Measurements from ENCODE around the gene SBNO2. TPM values are rescaled to one million over a fixed set of nuclear protein-coding genes. Genes with fewer than 3 reads are reported as not detected.
"Not testable (repeated sequence)": the region's sequence is repeated elsewhere in the genome, so short reads cannot be mapped to it uniquely, and the experiment has no call there.

SBNO2 gene
- total RNA-seq, 1 donor from 2014 or later, result 3.3 TPM

DNA sequence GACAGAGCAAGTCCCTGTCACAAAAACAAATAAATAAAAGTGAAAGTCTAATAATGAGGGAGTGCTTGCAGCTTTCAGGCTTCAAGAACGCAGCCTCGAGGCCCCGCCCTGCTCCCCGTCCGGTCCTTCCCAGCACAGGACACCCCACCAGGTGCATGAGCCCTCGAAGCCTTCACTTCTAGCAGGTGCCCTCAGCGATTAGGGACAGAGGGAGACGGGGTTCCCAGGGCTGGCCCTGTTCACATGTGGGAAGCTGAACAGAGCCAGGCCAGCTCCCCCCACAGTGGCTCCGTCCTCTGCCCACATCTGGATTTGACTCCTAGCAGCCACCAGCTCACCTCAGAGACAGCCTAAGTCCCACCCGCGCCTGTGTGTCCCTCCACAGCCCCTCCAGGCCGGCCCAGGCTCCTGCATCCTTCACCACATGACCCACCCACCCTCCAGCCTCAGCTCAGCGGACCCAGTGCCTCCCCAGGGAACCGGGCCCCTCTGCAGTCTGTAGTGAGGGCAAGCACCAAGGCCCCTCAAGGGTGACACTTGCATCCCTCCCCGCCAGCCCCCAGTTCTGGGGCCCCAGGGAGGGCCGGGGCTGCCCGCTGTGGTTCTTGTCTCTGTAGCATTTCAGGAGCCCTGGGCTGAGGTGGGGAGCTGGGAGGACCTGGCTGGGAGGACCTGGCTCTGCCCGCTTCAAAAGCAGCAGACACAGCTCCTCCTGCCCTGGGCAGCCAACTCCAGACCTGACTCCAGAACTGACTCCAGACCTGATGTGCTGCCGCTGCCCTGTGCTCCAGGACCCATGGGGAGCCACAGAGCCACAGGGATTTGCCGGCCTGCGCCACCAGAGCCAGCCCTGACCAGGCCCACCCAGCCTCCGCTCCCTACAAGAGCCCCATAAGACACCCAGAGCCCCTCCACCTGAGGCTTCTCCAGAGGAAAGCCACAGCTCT lies 43.0 kb downstream of the SBNO2 start:
- Histone ChIP-seq H3K27me3 (no peaks in the 10 kb centered on the region), H3K27ac (no peak overlapping the region), H3K9me3 (ENCODE audit: low read depth) (no peaks in the 10 kb centered on the region), H3K4me2 (peak overlapping the region; percentile 80), H3K79me2 (ENCODE audit: low read depth) (no peaks in the 10 kb centered on the region), H3K4me3 (peak overlapping the region; percentile 43), H3F3A (ENCODE audit: low read depth) (peaks cover 15% of the 10 kb centered on the region), H2AFZ (replicated peaks) (no peak overlapping the region), H3K9ac (no peak overlapping the region), H3K36me3 (no peaks in the 10 kb centered on the region), H3K4me1 (peaks cover 19% of the 10 kb centered on the region), H4K20me1 (ENCODE audit: low read depth) (peaks cover 16% of the 10 kb centered on the region)
- Mint-ChIP-seq H3K9me3 (no peaks in the 10 kb centered on the region), H3K36me3 (no peaks in the 10 kb centered on the region), H3K27me3 (ENCODE audit: insufficient read depth, low read depth) (peaks cover 2% of the 10 kb centered on the region), H3K4me1 (no peaks in the 10 kb centered on the region), H3K4me3 (peak overlapping the region; percentile 55), H3K27ac (no peak overlapping the region)
- TF ChIP-seq, protein P1, sequence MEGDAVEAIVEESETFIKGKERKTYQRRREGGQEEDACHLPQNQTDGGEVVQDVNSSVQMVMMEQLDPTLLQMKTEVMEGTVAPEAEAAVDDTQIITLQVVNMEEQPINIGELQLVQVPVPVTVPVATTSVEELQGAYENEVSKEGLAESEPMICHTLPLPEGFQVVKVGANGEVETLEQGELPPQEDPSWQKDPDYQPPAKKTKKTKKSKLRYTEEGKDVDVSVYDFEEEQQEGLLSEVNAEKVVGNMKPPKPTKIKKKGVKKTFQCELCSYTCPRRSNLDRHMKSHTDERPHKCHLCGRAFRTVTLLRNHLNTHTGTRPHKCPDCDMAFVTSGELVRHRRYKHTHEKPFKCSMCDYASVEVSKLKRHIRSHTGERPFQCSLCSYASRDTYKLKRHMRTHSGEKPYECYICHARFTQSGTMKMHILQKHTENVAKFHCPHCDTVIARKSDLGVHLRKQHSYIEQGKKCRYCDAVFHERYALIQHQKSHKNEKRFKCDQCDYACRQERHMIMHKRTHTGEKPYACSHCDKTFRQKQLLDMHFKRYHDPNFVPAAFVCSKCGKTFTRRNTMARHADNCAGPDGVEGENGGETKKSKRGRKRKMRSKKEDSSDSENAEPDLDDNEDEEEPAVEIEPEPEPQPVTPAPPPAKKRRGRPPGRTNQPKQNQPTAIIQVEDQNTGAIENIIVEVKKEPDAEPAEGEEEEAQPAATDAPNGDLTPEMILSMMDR (IDR thresholded peaks at IDR 0.05), result no peak
- no peak for TF ChIP-seq EZH2phosphoT487 (IDR thresholded peaks at IDR 0.05)
- TF ChIP-seq EZH2 (IDR thresholded peaks at IDR 0.05), result no peak
- DNase-seq (ENCODE audit: low spot score), result no peak

DNA sequence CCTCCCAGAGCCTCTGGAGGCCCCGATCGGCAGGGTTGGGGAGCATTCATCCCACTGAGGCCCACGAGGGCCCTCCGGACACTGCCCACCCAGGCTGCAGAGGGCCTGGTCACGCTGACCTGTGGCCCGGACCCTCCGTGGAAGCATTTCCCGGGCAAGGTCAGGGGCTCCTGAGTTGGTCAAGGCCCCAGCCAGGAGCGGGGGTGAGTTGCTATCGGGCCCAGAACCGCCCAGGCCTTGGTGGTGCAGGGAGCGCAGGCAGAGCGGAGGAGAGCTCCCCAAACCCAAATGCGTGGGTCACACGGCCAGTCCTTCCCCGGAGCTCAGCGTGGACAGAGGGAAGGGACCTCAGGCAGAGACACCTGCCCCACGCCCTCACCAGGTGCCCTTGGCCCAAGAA lies 44.5 kb downstream of the SBNO2 start:
- Mint-ChIP-seq H3K4me3 (no peak overlapping the region), H3K9me3 (no peaks in the 10 kb centered on the region), H3K4me1 (no peaks in the 10 kb centered on the region), H3K36me3 (no peaks in the 10 kb centered on the region), H3K27me3 (ENCODE audit: insufficient read depth, low read depth) (peaks cover 2% of the 10 kb centered on the region), H3K27ac (no peak overlapping the region)
- no peaks in the 10 kb centered on the region for H3K27me3 ChIP-seq
- no peaks in the 10 kb centered on the region for H3K9me3 ChIP-seq (ENCODE audit: low read depth)
- DNase-seq (ENCODE audit: low spot score), result no peak
- no peak overlapping the region for H2AFZ ChIP-seq (replicated peaks)
- H3K4me3 ChIP-seq, result no peak overlapping the region
- peaks cover 19% of the 10 kb centered on the region for H3K4me1 ChIP-seq
- no peak overlapping the region for H3K9ac ChIP-seq
- no peak overlapping the region for H3K27ac ChIP-seq
- TF ChIP-seq EZH2phosphoT487 (IDR thresholded peaks at IDR 0.05) (no peak), EZH2 (IDR thresholded peaks at IDR 0.05) (no peak)
- TF ChIP-seq, protein P1 (IDR thresholded peaks at IDR 0.05), result no peak
- no peak overlapping the region for H3K4me2 ChIP-seq
- H3K36me3 ChIP-seq, result no peaks in the 10 kb centered on the region
- peaks cover 16% of the 10 kb centered on the region for H4K20me1 ChIP-seq (ENCODE audit: low read depth)
- H3K79me2 ChIP-seq (ENCODE audit: low read depth), result no peaks in the 10 kb centered on the region
- peaks cover 15% of the 10 kb centered on the region for H3F3A ChIP-seq (ENCODE audit: low read depth)

DNA sequence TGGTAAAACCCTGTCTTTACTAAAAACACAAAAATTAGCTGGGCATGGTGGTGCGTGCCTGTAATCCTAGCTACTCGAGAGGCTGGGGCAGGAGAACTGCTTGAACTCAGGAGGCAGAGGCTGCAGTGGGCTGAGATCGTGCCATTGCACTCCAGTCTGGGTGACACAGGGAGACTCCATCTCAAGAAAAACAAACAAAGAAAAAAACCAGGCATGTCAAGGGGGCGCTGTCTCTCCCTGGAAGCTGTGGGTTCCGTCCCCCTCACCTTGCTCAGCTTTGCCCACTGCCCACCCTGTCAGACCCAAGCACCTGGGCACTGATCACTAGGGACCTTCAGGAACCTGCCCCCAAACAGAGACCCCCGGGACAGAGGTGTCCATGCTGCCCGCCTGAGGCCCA lies 45.0 kb downstream of the SBNO2 start:
- H3K36me3 Mint-ChIP-seq; H3K4me1 Mint-ChIP-seq; H3K4me2 ChIP-seq; H3K9me3 ChIP-seq (ENCODE audit: low read depth); H3K27me3 Mint-ChIP-seq (ENCODE audit: insufficient read depth, low read depth); DNase-seq (ENCODE audit: low spot score); H3K4me3 Mint-ChIP-seq; H2AFZ ChIP-seq (replicated peaks); H3K27ac Mint-ChIP-seq; H3K27me3 ChIP-seq; H3K9ac ChIP-seq; H3K79me2 ChIP-seq (ENCODE audit: low read depth); H3K9me3 Mint-ChIP-seq; H3K27ac ChIP-seq; H3K36me3 ChIP-seq; H3K4me3 ChIP-seq: not testable (repeated sequence)
- Histone ChIP-seq H3F3A (ENCODE audit: low read depth) (peaks cover 15% of the 10 kb centered on the region), H4K20me1 (ENCODE audit: low read depth) (peaks cover 16% of the 10 kb centered on the region), H3K4me1 (peaks cover 19% of the 10 kb centered on the region)

DNA sequence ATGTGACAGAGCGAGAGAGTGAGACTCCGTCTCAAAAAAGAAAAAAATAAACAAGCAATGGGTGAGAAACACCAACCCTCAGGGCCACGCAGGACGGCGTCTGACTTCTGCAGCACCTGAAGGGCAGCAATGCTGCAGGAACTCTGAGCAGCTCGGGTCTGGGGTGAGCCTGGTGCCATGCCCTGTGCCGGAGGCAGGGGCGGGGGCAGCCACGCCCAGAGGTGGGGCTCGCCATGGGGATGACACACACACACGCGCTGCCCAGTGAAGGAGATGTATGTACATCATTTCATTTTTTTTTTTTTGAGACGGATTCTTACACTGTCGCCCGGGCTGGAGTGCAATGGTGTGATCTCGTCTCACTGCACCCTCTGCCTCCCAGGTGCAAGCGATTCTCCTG lies 46.0 kb downstream of the SBNO2 start:
- no peak for TF ChIP-seq EZH2 (IDR thresholded peaks at IDR 0.05)
- TF ChIP-seq, protein P1 (IDR thresholded peaks at IDR 0.05), result no peak
- TF ChIP-seq EZH2phosphoT487 (IDR thresholded peaks at IDR 0.05), result no peak
- no peak overlapping the region for H3K9ac ChIP-seq
- H3K27me3 ChIP-seq, result no peaks in the 10 kb centered on the region
- no peak overlapping the region for H3K4me2 ChIP-seq
- no peaks in the 10 kb centered on the region for H3K36me3 ChIP-seq
- Mint-ChIP-seq H3K36me3 (no peaks in the 10 kb centered on the region), H3K4me3 (no peak overlapping the region), H3K27me3 (ENCODE audit: insufficient read depth, low read depth) (peaks cover 2% of the 10 kb centered on the region), H3K27ac (no peak overlapping the region), H3K9me3 (no peaks in the 10 kb centered on the region), H3K4me1 (no peaks in the 10 kb centered on the region)
- H3K4me3 ChIP-seq, result no peak overlapping the region
- peaks cover 20% of the 10 kb centered on the region for H4K20me1 ChIP-seq (ENCODE audit: low read depth)
- no peaks in the 10 kb centered on the region for H3K79me2 ChIP-seq (ENCODE audit: low read depth)
- H3K9me3 ChIP-seq (ENCODE audit: low read depth), result no peaks in the 10 kb centered on the region
- H3K4me1 ChIP-seq, result peaks cover 19% of the 10 kb centered on the region
- peaks cover 15% of the 10 kb centered on the region for H3F3A ChIP-seq (ENCODE audit: low read depth)
- no peak overlapping the region for H3K27ac ChIP-seq
- no peak overlapping the region for H2AFZ ChIP-seq (replicated peaks)
- DNase-seq (ENCODE audit: low spot score), result no peak

Measured in neural progenitor cell (in vitro differentiated cells).